ENCODE measurements around the gene LHX6.

LHX6 gene

DNA sequence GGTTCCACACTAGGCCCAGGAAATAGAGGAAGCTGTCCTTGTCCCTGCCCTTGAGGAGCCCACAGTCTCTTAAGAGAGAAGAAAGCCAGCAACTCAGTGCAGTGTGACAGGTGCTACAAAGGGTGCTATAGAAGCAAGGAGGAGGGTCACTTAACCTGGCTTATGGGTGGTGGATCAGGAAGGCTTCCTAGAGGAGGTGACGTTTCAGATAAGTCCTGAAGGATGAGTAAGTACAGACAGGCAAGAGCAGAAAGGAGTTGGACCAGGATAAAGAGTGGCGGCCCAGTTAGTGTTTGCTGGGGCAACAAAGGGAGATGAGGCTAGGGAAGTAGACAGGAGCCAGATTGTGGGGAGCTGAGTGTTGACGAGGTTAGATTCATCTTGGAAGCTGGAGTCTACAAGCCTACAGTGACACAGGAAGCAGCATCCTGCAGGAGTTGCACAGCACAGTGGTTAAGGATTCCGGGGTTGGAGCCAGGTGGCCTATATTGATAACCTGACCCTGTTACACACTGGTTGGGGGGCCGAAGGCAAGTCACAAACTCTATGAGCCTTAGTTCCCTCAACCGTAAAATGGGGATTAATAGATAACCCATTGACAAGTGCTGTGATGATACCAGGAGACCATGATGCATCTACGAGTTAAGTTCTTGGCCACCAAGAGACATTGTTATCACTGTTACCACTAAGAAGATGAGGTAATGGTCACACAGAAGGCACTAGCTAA is 5.4 kb upstream of the LHX6 start:
- no peak for DNase-seq (ENCODE audit: low spot score)

DNA sequence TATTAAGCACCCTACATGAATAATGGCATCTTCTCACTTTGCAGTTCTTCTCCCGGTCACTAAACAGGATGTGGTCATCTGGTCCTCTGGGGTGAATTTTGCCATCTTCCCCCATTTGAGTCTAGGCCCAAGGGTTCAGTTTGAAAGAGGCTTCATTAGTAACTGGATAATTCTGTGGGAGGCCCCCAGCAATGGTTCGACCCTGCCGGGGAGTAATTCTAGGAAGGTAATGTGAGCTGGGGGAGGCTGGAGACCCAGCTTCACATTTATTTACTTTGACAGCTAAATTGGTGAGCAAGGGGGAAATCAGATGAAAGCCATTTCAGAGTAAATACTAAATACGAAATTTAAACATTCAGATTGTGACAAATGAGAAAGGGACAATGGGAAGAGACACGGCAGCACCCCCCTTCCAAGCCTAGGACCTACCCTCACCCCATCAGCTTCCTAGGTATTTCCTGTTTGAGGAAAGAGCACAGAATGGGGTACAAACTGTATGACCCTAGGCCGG is 4.1 kb upstream of the LHX6 start:
- DNase-seq (ENCODE audit: low spot score) = no peak

DNA sequence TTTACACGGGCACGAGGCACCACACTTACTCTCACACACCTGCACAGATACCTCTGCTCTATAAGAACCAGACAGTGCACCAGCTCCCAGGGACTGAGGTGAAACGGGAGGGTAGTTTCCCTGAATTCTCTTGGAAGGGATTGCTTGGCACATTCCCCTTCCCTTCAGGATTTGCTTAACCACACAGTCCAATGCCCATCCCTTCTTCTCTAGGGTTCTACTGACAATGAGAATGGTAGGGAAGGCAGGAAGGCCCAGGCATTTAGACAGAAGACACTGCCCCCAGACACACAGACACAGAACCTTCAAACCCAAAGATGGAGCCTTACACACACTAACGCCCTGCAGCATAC is 704 bp upstream of the LHX6 start:
- DNase-seq (ENCODE audit: low spot score) = no peak

DNA sequence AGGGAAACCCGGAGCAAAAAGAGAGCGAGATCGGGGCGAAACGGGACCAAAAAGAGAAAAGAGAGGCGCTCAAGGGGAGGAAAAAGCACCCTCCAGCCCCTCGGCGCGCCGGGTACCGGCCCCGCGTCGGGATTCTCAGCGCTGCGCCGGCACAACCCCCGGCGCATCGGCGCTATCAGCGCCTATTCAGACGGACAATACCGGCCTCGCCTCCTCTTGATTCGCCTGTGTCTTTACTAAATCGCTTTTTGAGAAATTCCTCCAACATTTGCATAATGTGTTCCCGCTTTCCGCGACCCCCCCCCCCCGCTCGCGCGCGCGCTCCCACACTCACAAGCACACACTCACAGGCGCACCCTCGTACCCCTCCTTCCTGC is 578 bp downstream of the LHX6 start:
- no peak for DNase-seq (ENCODE audit: low spot score)

DNA sequence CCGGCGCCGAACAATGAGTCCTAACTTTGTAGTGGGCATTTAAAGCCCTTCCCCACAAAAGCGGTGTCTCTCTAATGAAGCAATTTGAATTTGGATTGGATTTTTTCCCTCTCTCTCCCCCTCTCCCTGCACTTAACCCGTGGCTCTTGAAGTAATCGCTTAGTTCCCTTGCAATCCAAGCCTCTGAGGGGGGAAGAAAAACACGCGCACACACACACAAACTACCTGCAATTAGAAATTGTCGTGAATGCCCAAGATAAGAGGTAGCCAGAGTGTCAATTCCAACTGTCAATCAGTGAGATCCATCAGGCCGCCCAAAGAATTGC is 1.2 kb downstream of the LHX6 start:
- no peak for DNase-seq (ENCODE audit: low spot score)

DNA sequence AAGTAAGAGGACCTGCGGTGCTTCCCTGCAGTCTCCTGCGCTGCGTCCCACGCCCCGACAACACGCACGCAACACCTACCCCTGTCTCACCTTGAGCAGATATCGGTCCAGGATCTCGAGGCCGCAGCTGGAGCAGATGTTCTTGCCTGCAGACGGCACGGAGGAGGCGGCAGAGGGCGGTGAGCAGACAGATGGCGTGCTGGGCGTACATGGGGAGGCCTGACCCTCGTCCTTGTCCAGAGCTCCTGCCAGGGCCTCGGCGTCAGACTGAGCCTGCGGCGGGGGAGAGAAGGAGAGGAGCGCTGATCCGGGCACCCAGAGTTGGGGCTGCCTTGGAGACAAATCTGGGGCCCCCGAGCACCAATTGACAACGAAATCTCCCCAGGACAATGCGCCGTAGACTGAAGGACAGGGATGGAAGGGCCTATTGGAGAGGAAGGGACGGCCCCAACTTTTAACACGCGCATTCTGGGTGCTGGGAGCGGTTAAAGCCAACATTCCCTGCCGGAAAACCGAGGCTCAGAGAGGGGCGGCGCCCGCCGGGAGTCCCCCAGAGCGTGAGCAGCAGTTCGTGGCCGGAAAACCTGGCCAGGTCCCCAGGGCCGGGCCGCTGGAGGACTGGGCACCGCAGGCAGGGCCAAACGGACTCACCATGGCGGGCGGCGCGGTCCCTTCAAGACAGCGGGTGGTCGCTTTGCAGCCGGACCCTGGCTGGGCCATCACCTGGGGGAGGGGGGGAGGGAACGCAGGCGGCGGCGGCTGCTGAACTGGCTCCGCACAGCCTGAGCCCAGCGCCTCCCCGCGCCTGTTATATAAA is 1.8 kb downstream of the LHX6 start:
- DNase-seq (ENCODE audit: low spot score) = no peak

DNA sequence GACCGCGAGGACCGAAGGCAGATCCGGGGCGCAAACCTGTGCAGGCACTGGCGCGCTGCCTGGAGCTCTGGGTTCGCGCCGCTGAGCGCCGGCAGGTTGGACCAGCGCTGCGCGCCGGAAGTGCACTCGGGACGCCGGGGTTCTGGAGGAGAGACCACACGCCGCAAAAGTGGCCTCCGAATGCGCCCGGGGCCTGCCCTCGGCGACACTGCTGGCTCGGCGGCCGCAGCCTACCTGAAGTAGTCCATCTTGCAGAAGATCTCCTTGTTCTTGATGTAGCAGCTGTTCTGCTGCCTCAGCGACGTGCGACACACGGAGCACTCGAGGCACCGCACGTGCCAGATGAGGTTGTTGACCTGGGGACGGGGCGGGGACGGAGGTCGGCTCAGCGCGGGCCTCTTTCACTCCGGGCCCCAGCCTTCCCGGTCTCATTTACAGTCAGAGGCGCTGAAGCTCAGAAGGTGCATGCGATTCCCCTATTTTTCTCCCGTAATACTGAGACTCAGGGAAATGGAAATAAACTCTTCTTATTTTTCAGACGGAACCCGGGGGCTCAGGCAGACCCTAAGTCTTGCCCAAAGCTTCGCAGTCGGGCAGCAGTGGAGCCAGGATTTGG is 2.5 kb downstream of the LHX6 start:
- DNase-seq (ENCODE audit: low spot score) = no peak

DNA sequence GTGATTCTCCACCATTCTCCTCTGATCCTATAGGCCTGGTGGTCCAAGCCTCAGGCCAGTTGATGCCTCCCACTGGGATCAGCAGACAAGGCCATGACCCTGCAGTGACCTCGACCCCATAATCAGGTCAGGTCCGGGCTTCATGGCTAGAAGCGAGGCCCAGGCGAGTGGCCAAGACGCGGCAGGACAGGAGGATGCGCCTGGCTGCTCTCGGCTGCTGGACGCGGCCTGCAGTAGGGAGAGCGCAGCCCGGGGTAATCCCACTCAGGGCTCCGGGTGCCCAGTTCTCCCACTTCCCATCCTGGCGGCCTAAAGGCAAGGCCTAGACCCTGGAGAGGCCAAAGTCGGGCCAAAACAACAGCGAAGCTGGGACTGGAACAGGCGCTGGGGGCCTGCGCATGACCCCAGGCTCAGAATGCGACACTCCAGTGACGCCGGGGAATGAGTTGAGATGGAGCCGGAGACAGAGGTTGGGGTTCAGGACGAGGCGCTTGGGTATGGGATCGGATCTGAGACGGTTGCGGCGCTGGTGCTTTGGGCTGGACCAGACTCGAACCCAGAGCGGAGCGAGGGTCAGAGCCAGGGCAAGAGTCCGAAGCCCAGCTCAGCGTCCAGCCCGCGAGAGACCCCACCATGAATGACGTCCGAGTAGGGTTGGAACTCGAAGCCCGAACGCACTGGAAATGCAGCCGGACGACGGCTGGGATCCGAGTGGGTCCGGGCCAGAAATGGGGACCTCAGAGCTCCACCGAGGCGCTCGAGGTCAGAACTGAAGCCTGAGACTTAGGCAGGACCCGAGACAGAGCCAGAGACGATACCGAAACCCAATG is 3.2 kb downstream of the LHX6 start:
- no peak for DNase-seq (ENCODE audit: low spot score)

DNA sequence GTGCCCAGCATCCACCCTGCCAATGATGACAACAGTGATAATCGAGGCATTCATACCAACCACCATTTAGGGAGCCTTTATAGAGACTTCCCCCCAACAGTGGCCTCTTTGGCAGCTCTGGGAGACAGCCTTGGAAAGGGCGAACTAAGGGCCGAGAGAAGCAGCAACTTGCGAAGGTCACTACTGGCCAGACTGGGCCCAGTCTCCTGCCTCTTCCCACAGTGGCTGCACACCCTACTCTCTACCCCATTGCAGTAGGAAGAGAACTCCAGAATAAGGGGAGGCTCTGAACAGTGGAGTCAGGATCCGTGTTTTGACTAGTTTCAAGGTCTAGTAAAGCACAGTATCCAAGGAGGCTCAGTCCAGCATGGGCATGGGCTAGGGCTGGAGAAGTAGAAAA is 5.3 kb downstream of the LHX6 start:
- DNase-seq (ENCODE audit: low spot score) = no peak

DNA sequence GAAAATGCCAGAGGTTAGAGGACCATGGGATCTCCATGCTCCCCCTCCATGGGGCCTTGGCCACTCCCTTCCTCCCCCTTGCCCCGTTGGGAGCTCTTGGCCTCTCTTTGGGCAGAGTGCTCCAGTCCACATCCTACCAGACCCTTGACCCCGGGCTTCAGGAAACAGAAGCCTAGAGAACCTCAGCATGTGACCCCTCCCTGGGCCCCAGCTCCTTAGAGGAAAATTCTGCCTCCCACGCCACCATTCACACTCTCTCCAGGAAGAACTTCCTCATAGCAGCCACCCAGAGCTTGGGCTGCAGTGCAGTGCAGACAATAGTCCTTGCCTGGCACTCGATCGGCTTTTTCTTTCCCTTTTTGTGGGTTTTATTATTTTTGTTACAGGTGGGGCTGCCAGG is 6.0 kb downstream of the LHX6 start:
- no peak for DNase-seq (ENCODE audit: low spot score)

DNA sequence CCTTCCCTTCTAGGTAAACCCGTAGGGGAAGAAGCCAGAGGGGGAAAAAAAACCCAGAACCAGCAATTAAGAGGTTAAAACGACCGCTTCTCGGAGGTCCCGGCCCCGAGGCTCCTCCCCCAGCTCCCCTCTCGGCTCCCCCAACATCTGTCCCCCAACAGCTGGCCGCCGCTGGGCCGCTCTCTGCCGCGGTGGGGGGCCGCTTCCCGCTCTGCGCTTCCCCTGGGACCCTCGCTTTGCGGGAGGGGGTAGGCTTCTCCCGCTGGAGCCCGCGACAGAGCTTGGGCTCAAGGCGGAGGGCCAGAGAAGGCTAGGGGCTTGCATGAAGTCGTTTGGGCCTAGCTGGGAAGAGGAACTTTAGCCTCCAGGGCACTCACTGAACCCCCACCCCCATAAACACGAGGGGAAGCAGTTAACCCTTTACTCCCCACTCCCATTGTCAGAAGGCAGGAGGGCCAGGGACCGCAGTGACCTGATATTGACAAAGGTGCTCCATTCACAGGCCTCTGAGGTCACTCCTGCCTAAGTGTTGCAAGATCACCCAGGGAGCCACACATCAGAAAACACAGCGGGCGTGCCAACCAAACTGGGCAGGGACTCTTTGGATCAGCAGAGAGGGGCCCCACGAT is 7.5 kb downstream of the LHX6 start:
- no peak for DNase-seq (ENCODE audit: low spot score)

DNA sequence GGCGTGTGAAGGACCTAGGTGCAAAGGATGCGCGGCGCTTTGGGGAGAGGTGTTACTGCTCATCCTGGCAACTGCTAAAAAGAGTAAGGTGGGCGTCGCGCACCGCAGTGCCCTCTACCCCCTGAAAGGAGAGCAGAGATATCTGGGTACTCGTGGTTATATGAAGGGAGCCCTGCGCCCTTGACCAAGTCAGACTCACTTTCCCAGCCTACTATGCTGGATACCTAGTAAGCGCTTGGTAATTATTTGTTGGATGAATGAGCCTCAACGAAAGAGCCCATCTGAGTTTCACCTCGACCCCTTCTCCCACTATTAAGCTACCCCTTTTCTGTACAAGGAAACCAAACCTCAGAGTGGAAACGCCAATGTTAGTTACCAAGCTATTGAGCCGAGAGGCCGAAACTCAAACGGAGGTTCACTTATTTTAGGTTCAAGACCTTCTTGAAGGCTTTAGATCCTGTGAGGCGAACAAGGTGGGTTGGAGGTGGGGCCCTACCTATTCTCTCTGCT is 8.0 kb downstream of the LHX6 start:
- DNase-seq (ENCODE audit: low spot score) = no peak

DNA sequence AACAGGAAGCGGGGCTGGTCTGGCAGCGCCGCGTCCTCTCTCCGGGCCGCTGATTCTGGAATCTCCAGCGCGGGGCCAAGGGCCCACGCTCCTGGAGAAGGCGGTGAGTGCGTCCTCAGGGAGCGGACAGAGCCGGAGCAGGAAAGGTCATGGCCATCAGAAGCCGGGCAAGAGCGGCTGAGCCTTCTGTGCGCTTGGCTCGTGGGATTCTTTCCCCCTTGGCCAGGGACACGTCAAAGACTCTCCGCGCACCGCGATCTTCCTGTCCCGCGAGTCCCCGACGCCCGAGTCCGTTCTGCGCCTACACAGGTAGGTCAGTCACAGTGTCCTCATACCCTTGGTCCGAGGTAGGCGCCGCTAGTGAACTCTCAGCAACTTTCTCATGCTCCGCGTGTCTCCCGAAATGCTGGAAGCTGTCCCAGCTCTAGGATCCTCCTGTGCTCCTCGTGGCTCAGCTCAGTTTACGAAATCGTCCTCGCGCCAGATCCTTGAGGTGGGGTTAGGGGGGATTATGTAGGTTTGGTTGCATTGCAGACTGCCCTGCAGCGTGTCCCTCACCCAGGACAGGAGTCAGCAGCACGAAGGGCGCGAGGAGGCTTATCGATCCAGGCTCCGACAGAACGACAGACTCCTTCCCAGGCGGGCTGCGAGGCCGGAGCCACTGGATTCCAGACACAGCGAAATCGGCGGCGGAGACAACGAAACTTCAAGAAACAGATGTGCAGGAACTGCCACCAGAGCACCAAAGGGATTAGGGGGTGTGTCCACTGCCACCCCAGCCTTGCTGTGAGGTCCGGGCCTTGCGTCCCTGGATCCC is 8.7 kb downstream of the LHX6 start:
- no peak for DNase-seq (ENCODE audit: low spot score)

DNA sequence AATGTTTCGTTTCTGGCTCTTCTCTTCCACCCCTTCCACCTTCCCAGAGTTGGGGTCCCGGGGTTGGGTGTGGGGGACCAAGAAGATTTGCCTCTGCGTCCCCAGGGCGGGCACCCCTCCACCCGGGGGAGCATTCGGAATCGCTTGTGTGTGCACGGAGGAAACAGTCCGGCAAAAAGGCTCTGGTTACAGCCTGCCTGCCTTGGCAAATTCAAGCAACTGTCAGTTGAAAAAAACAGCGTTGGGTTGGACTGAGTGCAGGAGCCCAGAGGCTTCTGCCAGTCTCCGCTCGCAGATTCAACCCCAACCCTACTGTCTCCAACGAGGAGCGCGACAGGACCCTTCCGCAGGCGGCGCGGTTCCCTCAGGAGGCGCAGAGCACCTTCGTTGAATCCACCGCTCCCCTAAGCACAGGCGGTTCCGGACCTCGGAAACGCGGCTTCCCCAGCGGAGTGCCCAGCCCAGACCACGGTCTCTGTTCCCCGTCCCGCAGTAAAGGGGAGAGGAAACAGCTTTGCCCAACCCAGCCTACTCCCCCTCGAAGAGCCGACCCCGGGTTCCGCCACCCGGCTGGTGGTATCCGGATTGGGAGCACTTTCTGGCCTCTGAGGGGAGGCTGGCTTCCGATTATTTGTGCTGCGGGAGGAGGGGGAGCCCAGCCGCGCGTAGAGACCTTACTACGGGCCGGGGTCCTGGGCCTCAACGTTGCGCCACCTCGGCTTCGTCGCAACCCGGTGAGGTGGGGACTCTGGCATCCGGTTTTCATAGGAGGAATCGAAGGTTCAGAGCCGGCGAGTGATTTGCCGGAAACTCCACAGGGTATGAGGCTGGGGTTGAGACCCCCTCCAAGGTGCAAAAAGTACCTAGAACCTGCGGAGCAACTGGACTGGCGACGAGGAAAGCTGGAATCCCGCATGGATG is 9.6 kb downstream of the LHX6 start:
- no peak for DNase-seq (ENCODE audit: low spot score)

DNA sequence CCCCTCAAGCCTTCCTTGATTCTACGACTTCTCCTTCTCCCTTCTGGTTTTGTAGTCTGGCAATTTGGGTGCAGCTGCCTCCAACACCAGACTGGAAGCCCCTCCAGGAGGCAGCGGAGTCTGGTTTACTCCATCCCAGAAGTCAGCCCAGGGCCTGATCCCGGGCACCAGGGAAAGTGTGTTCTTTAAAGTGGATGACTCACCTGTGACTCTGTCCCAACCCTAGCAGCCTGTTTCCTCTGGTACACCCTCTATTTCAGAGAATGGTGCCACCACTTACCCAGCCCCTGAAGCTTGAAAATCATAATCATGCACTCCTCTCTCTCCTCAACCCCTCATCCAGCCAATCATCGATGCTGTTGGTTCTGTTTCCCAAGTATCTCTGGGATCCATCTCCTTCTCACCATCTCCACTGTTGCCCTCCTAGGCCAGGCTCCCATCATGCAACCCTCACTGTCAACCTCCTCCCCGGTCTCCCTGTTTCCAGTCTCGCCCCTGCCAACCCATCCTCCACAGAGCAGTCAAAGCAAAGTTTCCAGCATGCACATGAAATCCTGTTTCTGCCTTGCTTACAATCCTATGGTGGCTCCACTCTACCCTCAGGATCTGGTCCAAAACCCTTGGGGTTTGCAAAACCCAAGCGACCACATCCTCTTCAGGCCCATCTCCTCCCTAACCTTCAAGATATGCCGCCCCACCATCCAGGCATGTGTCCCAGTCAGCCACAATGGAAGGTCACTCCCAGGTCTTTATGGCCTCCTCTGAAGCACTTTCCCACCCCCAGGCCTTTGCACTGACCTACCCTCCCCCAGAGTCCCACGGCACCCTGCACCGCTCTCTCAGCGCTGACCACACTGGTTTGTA is 10.5 kb downstream of the LHX6 start:
- DNase-seq (ENCODE audit: low spot score) = no peak

DNA sequence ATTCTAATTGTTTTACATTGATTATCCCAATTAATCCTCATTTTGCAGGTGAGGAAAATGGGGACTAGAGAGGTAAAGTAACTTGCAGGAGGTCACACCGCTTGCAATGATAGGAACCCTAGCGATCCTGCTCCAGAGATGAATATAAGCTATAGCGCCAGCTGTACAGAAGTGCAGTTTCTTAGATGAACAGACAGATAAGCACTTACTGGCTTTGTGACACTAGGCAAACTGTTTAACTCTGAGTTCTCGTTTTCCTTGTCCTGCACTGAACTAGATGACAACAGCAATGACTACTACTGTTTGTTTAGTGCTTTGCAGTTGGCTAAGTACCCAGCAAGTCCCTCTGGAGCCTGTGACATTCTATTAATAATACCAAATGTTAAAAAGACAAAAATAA is 11.1 kb downstream of the LHX6 start:
- no peak for DNase-seq (ENCODE audit: low spot score)

DNA sequence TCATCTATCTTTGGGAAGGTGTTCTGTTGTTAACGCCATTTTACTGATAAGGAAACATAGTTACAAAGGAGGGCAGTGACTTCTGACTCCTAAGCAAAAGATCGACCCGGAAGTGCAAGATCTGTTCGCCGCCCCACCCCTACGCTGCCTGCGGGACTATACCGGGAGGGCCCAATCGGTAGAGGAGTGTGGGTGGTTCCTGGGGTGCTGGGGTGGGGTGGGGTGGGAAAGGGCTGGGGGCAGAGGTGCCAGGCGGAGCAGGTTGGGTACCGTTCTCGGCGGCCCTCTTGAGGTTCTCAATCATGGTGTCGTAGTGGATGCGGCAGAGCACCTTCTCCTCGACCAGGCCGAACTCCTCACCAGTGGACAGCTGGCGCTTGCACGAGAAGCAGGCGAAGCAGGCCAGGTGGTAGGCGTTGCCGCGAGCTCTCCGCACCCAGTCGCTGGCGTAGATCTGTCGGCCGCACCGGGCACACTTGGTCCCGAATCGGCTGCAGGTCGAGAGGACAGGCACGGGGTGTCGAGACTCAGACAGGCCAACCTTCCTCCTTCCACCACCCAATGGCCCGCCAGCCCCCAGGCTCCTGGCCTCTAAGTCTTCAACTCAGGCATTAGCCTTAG is 11.8 kb downstream of the LHX6 start:
- no peak for DNase-seq (ENCODE audit: low spot score)

DNA sequence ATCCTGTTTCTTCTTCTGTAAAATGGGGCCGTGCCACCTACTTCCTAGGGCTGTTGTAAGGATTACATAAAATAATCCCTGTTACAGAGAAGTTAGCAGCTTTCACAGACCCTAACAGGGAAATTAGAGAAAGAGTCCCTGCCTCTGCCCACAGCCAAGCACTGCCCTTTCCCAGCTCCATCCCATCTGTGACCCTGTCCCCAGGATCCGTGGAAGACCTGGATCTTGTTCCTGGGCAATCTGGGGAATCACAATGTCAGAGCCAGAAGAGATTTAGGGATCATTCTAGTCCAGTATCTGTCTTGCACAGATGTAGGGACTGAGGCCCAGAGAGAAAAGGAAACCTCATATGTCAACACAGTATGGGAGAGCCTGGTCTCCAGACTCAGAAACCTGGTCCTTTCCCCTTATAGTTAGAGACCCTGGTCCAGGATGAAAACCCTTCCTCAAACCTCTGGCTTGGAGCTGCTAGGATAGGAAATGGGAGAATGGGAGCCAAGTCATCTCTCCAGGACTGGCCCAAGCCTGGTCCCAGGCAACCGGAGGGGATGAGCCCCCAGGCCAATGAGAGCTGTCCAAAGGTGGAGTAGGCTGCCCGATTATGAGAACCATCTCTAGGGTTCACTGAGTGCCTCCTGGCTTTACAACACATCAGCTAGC is 12.5 kb downstream of the LHX6 start:
- no peak for DNase-seq (ENCODE audit: low spot score)

Data from HuH-7.5 (cell line).